ENCODE measurements around the gene ST6GALNAC3.
"Not testable (repeated sequence)": the region's sequence is repeated elsewhere in the genome, so short reads cannot be mapped to it uniquely, and the experiment has no call there.

Gene ST6GALNAC3

DNA sequence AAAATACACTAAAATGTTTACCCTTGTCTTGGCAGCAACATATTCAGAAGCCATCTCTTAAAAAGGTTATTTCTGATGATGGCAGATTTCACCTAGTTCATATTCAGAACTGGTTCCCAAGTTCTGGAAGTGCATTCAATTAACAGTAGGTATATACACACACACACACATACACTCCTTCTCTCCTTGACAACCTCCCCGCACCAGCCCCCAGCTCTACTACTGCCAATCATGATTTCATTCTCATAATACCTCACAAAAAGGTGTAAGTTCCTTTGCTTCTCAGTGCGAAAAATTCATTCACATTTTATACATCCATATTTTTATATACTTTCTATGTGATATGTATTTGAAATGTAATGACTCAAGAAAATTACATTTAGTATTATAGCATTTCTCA lies 564.6 kb downstream of the ST6GALNAC3 start:
- no peak for DNase-seq (ENCODE audit: low read depth)

- DNase-seq (ENCODE audit: low read depth): no peak
Observed at GRCh38 chr1:76640092-76640491, 565.5 kb downstream of the ST6GALNAC3 start.

DNA sequence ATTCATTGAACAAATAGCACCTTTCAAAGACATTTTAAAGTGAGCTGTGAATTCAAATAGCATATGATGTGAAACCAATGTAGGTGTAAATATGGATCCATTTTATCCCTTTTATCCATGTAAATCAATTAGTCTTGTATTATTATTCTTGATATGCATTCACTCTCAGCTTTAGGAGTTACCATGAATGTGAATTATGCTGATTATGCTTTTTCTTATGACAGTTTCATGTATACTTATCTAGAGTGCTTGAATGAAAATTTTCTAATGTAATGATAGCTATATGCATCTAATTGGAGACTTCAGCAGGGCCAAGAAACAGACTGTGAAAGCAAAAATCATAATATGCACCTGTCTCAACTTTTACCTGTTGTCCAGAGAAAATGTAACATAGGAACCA lies 566.2 kb downstream of the ST6GALNAC3 start:
- DNase-seq (ENCODE audit: low read depth): no peak

- no peak for DNase-seq (ENCODE audit: low read depth)
Observed at GRCh38 chr1:76644139-76644538, 569.6 kb downstream of the ST6GALNAC3 start.

- not testable (repeated sequence) for DNase-seq (ENCODE audit: low read depth)
Observed at GRCh38 chr1:76652860-76653259, 578.3 kb downstream of the ST6GALNAC3 start.

DNA sequence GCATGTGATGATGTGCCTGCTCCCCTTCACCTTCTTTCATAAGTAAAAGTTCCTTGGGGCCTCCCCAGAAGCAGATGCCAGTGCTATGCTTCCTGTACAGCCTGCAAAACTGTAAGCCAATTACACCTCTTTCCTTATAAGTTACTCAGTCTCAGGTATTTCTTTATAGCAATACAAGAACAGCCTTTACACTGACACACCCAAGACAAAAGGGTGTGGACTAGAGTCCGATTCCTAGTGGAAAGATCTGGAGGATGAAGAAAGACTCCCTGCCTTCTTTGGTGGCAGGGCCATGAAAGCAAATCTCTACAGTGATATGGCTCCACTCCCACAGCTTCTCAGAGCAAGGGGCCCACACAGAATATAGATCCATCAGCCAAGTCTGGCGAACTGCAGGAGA lies 583.1 kb downstream of the ST6GALNAC3 start:
- DNase-seq (ENCODE audit: low read depth): no peak

GRCh38 chr1:76659171-76659940 lies 584.8 kb downstream of the ST6GALNAC3 start:
- no peak for DNase-seq (ENCODE audit: low read depth)

GRCh38 chr1:76661531-76661930 lies 587.0 kb downstream of the ST6GALNAC3 start:
- DNase-seq (ENCODE audit: low read depth): no peak

- no peak for DNase-seq (ENCODE audit: low read depth)
Observed at GRCh38 chr1:76666499-76666898, 592.0 kb downstream of the ST6GALNAC3 start.

DNA sequence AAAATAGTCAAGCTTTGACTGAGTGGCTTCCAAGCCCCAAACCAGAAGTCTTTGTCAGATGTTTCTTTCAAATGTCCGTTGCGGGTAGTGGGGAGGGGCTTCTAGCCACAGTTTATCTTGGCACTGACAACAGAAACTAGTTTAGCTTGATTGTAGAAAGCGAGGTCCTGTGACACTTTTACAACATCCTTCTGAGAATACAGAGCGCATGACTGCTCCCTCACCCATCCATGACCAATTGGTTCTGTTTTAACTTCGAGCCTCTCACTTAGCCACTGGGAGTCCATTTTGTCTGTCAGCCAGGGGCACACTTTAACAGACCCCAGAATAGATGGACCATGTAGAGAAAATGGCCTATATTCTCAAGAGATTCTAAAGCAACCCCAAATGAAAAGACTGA lies 593.5 kb downstream of the ST6GALNAC3 start:
- no peak for DNase-seq (ENCODE audit: low read depth)

- DNase-seq (ENCODE audit: low read depth): no peak
Observed at GRCh38 chr1:76669131-76669530, 594.6 kb downstream of the ST6GALNAC3 start.

DNA sequence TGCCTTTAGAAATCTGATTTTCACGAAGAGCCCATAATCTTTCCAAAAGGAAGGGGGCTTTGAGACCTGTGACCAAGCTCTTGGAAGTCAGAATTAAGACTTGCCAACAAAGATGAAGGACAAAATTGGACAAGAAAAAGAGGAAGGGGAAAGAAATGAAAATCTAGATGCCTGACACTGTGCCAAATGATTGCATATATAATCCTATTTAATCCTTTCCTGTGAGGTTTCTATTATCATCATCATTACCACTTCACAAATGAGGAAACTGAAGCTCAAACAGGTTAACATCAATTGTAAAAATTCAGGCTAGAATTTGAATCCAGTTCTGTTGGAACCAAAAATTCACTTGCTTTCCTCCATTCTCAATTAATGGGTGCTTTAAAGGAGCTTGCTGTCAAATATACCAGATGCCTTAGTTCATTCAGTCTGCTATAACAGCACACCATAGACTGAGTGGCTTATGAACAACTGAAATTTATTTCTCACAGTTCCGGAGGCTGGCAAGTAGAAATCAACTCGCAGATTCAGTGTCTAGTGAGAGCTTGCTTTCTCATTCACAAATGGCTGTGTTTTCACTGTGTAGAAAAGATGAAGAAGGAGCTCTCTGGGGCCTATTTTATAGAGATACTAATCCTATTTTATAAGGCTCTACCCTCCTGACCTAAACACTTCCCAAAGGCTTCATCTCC lies 595.2 kb downstream of the ST6GALNAC3 start:
- no peak for DNase-seq (ENCODE audit: low read depth)

- no peak for DNase-seq (ENCODE audit: low read depth)
Observed at GRCh38 chr1:76674689-76675210, 600.2 kb downstream of the ST6GALNAC3 start.

DNA sequence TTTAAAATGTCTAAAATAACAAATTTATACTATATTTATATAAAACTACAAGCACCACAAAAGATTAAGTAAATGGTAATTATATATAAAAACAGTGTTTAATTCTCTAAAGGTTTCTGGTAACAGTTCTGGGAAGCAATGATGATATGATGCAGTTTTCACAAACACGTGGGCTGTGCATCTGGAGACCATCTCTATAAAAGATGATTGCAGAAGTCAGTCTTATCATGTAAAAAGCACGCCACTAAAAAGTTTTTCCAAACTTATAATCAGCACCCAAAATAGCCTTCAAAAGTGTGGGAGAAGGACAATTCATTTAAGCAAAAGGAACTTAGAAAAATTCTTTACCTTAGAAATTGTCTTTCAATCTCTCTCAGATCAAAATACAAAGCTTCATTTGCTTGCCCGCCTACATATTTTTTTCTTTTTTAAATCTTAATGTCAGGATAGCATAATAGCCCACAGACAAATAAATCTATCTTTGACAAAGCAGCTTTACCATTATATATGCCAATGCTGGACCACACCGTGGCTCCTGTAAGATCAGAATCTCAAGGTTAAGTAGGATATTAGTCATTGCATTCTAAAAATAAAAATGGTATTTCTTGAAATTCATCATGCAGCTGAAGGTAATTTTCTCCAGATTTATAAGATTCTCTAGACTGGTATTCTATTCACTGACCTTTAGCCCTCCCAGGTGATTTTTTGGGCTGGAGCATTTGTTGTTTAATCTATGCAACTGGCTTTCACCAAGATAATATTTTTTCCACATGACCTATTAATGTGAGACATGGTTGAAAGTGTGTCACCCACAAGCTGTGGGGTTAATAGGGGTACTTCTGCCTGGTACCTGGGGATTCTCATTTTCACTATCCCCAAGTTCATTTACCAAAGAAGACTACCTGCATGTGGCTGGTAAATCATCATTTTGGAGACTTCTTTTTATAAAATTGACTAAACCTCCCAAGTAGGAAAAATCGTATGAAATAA lies 603.2 kb downstream of the ST6GALNAC3 start:
- DNase-seq (ENCODE audit: low read depth): no peak

DNA sequence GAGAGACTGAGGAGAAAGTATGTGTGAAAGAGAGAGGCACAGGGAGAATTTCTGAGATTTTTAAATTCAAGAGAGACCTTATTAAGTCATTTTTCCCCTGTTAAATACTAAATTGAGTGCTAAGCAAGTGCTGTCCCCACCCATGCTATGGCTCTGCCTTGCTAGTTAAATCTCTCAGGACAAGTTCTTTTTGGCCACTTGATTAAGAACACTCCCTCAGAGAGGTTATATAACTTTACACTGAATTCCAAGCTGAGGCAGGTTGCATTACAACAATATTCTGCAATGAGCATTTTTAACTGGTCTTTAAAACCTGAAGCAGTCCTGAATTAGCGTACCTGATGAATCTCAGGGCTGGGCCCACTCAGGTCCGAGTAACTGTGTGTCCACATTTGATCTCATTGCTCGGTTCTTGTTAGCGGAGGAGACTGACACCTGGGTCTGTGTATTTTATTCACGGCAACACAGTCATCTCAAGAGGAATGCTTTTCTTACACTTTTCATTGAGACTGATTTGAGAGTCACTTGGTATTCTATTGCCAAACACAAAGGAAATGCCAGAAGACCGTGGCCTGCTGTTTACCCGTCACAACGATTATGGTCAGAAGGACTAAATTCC lies 605.1 kb downstream of the ST6GALNAC3 start:
- DNase-seq (ENCODE audit: low read depth): no peak

- DNase-seq (ENCODE audit: low read depth): no peak
Observed at GRCh38 chr1:76680651-76681050, 606.1 kb downstream of the ST6GALNAC3 start.

DNA sequence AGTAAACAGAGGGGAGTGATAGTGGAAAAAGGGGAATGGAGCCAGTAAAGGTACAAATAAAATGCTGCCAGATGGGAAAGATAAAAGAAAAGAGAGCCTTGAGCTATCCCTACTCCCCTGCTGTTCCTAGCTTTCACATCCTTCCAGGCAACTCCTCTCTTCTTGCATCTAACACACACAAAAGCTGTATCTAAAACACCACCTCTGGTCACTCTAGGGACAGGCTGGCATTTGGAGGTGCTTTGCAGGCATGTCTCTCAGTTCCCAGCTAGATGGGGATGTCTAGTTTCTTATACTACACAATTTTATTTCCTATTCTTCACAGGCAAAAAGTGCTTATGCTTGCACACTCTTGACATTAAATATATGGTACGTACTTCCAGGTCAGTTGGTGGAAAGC lies 607.6 kb downstream of the ST6GALNAC3 start:
- no peak for DNase-seq (ENCODE audit: low read depth)
